Urinary bladder (tissue), 4 donors: ENCODE results near the gene C6orf141. TPM values are rescaled to one million over a fixed set of nuclear protein-coding genes. Genes with fewer than 3 reads are reported as not detected.

Experiments used
- DNase-seq: peaks from one replicate; pipeline ENCODE4 v3.0.0-alpha.2; 2015; ENCODE audit errors: extremely low spot score
- H3K27ac ChIP-seq: one replicate; pipeline ENCODE4 v1.5.1; 2013; ENCODE audit warnings: low read depth, mild to moderate bottlenecking, moderate library complexity
- H3K36me3 ChIP-seq: one replicate; pipeline ENCODE4 v1.6.1; 2013; ENCODE audit warnings: mild to moderate bottlenecking, moderate library complexity; ENCODE audit not compliant: insufficient read depth
- H3K4me1 ChIP-seq: one replicate; pipeline ENCODE4 v1.6.1; 2013; ENCODE audit warnings: mild to moderate bottlenecking, moderate library complexity; ENCODE audit not compliant: insufficient read depth
- H3K4me3 ChIP-seq: one replicate; pipeline ENCODE4 v1.5.1; 2013; ENCODE audit warnings: low read depth, low read length
- WGBS: extraction: QIAGEN DNeasy Blood & Tissue Kit; methylation state at CpG from one replicate; pipeline ENCODE4 v1.1.7; 2013; 5-methylcytosine and 5-hydroxymethylcytosine counted together
- polyA plus RNA-seq: library from polyadenylated mRNA; stranded (reverse); fragments of 200-250 nt; gene quantifications from one replicate; pipeline ENCODE4 v1.2.3, GENCODE V29; 2013
- total RNA-seq: library from RNA; depleted of rRNA; stranded (reverse); fragments of >200 nt; gene quantifications from one replicate; pipeline ENCODE4 v1.2.3, GENCODE V29; 2014
- donor health status: healthy with polysubstance abuse.
- donor health status: healthy.

C6orf141 gene
- total and polyA plus RNA-seq, 2 donors: 2.3 to 3.1 TPM

GRCh38 chr6:49524541-49524940, 25.9 kb upstream of the C6orf141 start:
- Histone ChIP-seq H3K4me3 (no peak overlapping the region), H3K4me1 (no peaks in the 10 kb centered on the region), H3K27ac (no peak overlapping the region), H3K36me3 (no peaks in the 10 kb centered on the region)
- 60% methylated on average over 7 of the region's 7 CpGs for WGBS
- DNase-seq: no peak

DNA sequence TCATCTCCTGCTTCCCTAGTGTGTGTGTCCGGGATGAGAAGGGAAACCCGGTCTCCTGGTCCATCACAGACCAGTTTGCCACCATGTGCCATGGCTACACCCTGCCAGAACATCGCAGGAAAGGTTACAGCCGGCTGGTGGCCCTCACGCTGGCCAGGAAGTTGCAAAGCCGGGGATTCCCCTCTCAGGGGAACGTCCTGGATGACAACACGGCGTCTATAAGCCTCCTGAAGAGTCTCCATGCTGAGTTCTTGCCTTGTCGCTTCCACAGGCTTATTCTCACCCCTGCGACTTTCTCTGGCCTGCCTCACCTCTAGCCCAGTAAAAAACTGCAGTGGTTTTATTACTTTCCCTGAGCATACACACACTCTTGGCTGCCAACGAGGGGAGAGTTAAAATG, 23.9 kb upstream of the C6orf141 start:
- no peaks in the 10 kb centered on the region for H3K4me1 ChIP-seq
- H3K27ac ChIP-seq: no peak overlapping the region
- no peak overlapping the region for H3K4me3 ChIP-seq
- no peak for DNase-seq
- 62% methylated on average over 12 of the region's 12 CpGs for WGBS
- H3K36me3 ChIP-seq: no peaks in the 10 kb centered on the region

GRCh38 chr6:49527320-49527719, 23.1 kb upstream of the C6orf141 start:
- H3K36me3 ChIP-seq: no peaks in the 10 kb centered on the region
- H3K27ac ChIP-seq: no peak overlapping the region
- no peak for DNase-seq
- no peak overlapping the region for H3K4me3 ChIP-seq
- 54% methylated on average over 1 of the region's 1 CpG for WGBS
- no peaks in the 10 kb centered on the region for H3K4me1 ChIP-seq

DNA sequence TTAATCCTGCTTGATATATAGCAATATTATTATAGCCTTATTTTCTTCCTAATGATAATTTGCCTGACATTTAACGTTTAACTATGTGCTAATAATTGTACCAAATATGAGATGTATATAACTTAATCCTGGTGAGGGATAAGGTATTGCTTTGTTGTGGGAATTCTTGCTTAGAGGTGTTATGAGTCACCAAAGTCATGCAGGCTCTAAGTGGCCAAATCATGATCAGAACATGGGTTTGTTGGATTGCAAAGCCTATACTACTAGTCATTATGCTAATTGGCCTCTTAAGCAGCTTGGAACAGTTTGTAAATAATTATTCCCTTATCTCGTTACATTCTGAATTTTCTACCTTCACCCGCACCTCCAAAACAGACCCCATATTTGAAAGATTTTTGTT, 21.9 kb upstream of the C6orf141 start:
- 65% methylated on average over 3 of the region's 3 CpGs for WGBS
- Histone ChIP-seq H3K27ac (no peak overlapping the region), H3K36me3 (no peaks in the 10 kb centered on the region), H3K4me1 (no peaks in the 10 kb centered on the region), H3K4me3 (no peak overlapping the region)
- DNase-seq: no peak

DNA sequence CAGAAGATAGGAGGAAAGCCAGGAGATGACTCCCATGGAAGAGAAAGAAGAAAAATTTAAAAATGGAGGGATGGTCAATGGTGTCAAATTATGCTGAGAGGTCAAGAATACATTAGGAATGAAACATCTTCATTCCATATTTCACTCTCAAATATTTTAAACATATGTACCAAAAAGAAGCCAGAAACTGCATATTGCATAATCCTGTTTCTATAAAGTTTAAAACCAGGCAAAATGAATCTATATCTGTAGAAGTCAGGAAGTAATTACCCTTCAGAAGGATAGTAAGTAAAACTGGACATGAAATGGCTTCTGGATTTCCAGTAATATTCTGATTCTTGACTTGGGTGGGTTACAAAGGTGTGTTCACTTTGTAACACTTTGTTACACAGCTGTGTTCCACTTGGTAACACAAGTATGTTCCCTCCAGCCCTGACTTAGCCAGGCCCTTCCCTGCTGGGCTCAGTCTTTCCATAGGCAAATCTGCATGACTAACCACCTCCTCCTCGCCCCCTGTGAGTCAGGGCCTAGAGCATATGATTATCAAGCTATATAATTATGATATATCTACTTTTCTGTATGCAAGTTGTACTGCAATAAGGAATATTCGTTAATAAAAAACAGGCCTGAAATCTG, 20.2 kb upstream of the C6orf141 start:
- H3K27ac ChIP-seq: no peak overlapping the region
- no peak for DNase-seq
- H3K4me3 ChIP-seq: no peak overlapping the region
- WGBS: 70% methylated on average over 2 of the region's 2 CpGs
- H3K4me1 ChIP-seq: no peaks in the 10 kb centered on the region
- no peaks in the 10 kb centered on the region for H3K36me3 ChIP-seq

DNA sequence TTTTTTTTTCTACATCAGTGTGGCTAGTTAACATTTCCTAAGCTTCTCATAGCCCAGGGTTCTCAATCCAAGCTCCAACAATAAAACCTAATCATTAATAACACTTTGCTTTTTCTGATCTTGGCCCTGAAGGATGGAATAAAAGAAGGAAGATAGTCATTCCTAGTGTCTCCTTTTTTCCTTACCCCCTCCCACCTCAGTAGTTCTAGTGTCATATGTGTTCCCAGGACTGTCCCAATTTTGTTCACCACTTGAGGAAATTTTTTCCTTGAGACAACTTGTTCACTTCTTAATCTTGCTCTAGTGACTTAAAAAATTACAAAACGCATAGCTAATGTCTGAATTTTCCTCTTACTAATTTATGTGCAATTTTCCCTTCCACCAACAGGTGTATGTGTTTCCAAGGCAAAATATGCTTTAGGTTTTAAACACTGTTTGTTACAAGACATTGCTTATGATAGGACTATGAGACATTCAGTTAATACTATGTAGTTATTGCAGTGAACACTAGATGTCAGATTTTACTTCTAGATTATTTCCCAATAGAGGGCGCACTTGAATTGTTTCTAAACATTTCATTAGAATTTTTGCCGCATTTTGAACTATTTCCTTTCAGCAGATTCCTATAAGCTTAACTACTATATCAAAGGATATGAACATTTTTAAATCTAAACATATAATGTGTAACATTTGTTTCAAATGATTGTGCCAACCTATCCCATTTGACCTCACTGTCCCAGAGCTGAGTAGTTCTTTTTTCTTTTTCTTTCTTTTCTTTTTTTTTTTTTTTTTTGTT, 18.5 kb upstream of the C6orf141 start:
- Histone ChIP-seq H3K4me1 (no peaks in the 10 kb centered on the region), H3K27ac (no peak overlapping the region), H3K4me3 (no peak overlapping the region), H3K36me3 (no peaks in the 10 kb centered on the region)
- no peak for DNase-seq
- WGBS: 13% methylated on average over 3 of the region's 3 CpGs

DNA sequence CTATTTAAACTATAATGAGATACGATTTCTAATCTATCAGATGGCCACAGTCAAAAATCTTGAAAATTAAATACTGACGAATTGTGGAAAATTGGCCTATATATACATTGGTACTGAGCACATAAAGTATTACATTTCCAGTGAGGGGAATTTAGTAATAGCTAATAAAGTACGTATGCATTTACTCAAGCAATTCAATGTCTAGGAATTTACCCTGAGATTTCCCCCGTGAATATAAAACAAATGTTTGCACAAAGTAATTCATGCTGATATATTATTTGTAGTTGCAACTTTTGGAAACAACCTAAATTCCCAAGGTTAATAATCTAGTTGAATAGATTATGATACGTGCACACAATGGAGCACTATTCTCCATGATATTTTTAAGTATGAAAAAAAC, 14.7 kb upstream of the C6orf141 start:
- no peak for DNase-seq
- H3K4me1 ChIP-seq: no peaks in the 10 kb centered on the region
- WGBS: 73% methylated on average over 5 of the region's 5 CpGs
- no peak overlapping the region for H3K27ac ChIP-seq
- H3K36me3 ChIP-seq: no peaks in the 10 kb centered on the region
- H3K4me3 ChIP-seq: no peak overlapping the region

- no peak for DNase-seq
- Histone ChIP-seq H3K36me3 (no peaks in the 10 kb centered on the region), H3K4me1 (no peaks in the 10 kb centered on the region), H3K4me3 (no peak overlapping the region), H3K27ac (no peak overlapping the region)
- 95% methylated on average over 3 of the region's 3 CpGs for WGBS
Observed at GRCh38 chr6:49539102-49539501, 11.4 kb upstream of the C6orf141 start.

GRCh38 chr6:49540614-49541013, 9.9 kb upstream of the C6orf141 start:
- Histone ChIP-seq H3K27ac (no peak overlapping the region), H3K4me3 (no peak overlapping the region), H3K36me3 (no peaks in the 10 kb centered on the region), H3K4me1 (no peaks in the 10 kb centered on the region)
- DNase-seq: no peak

DNA sequence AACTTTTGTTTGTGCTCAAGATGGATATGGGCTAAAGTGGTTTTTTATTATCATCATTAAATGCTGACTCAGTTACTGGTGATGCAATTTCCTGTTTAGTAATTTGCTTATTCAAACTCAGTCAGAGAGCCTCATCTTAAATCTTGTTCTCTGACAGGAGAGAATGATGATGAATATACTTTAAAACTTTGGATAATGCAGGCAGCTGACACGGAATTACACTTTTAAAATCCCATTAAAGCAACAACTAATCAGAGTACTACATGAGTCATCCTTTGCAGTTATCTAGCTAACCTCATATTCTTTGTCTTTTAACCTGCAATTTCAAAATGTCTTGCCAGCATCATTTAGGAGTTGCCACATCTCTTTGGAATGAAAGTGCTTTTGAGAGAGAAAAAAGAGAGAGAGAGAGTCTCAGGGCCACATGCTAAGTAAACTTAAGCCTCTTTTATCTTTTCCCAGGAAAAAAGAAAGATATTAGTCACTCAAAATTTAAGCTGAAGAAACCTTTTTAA, 9.2 kb upstream of the C6orf141 start:
- H3K27ac ChIP-seq: no peak overlapping the region
- DNase-seq: no peak
- H3K4me3 ChIP-seq: no peak overlapping the region
- H3K4me1 ChIP-seq: no peaks in the 10 kb centered on the region
- H3K36me3 ChIP-seq: no peaks in the 10 kb centered on the region
- 21% methylated on average over 1 of the region's 1 CpG for WGBS

- no peak overlapping the region for H3K4me3 ChIP-seq
- no peaks in the 10 kb centered on the region for H3K4me1 ChIP-seq
- 57% methylated on average over 3 of the region's 3 CpGs for WGBS
- DNase-seq: no peak
- no peak overlapping the region for H3K27ac ChIP-seq
- no peaks in the 10 kb centered on the region for H3K36me3 ChIP-seq
Observed at GRCh38 chr6:49541936-49542335, 8.5 kb upstream of the C6orf141 start.

DNA sequence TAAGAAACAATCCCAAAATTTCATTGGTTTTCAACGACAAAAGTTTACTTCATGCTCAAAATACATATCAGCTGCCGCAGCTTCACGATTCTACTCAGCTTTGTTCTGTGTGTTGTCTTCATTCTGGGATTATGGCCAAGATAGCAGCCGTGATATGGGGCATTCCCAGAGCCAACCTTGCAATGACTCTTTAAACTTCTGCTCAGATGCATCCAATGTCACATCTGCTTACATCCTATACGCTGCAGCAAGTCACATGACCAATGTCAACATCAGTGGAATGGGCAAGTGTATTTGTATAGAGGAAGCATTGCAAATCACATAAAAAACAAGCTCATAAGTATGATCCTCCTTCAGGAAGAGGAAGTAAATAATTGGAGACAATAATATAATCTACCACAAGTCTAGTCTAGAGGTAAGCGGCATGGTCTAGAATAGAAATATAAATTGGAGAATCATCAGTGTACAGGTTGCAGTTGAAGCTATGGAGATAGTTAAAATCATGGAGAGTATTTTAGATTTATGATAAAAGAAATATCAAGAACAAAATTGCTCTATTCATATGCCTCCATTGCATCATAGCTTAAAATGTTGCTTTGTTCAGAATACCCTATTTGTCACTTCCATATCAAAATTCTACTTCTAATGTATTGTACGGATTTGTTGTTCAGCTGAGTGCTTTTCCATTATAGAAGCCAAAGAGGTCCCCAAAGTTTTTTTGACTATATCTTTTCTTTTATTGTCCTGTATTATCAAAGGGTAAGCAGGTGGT, 7.2 kb upstream of the C6orf141 start:
- Histone ChIP-seq H3K4me1 (no peaks in the 10 kb centered on the region), H3K36me3 (no peaks in the 10 kb centered on the region), H3K4me3 (no peak overlapping the region), H3K27ac (no peak overlapping the region)
- WGBS: 47% methylated on average over 7 of the region's 7 CpGs
- no peak for DNase-seq

DNA sequence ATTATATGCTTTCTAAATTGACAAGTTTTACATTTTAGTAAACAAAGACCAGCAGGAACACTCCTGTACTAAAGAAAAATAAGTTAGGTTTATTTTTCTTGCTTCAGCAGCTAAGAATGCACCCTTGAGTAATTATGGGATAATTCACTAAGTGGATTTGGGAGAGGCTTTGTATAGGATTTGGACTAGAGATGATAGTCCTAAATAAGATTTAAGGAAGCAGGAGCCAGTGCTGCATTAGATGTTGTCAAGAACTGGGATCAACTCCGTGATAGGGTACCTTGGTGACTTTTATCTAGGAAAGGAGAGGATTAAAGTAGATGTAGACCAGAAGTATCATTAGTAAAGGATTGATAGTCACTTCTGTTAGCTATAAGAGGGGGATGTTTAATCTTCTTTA, 4.1 kb upstream of the C6orf141 start:
- Histone ChIP-seq H3K36me3 (no peaks in the 10 kb centered on the region), H3K4me3 (no peak overlapping the region), H3K4me1 (no peaks in the 10 kb centered on the region), H3K27ac (no peak overlapping the region)
- no peak for DNase-seq
- 27% methylated on average over 1 of the region's 1 CpG for WGBS
